Testis (tissue), 2 donors: ENCODE measurements around the gene ACTR8.

ENCODE experiments used
- CTCF ChIP-seq, 3 experiments: fragments of 450-650 bp in 2 of 3; fragments of 200-600 bp in 1 of 3; sonication (generic) in 1 of 3; IDR thresholded peaks; one replicate each; pipeline ENCODE4 v1.5.1; 2016 to 2019; ENCODE audit warnings: antibody characterized with exemption in 3 of 3, mild to moderate bottlenecking in 2 of 3, moderate library complexity in 1 of 3
- POLR2A ChIP-seq: fragments of 450-650 bp; IDR thresholded peaks from one replicate; pipeline ENCODE4 v1.6.1; 2017; ENCODE audit warnings: antibody characterized with exemption, mild to moderate bottlenecking, moderate library complexity

GRCh38 chr3:53830944-53831343 is 51.0 kb downstream of the ACTR8 start:
- TF ChIP-seq POLR2A: no peak
- no peak for TF ChIP-seq CTCF (IDR thresholded peaks at IDR 0.05)
